Uterus (tissue), 4 donors: ENCODE measurements around the gene SDSL. TPM values are rescaled to one million over a fixed set of nuclear protein-coding genes. Genes with fewer than 3 reads are reported as not detected.

Source experiments
- DNase-seq, 2 donors: peaks; one replicate each; pipeline ENCODE4 v3.0.0-alpha.2; 2019 to 2020
- H3K27ac ChIP-seq, 2 donors: fragments of 200-600 bp; sonication (generic); 1 replicate in 1 of 2; 2 replicates in 1 of 2; pipeline ENCODE4 v1.5.1; 2016 to 2018
- H3K27me3 ChIP-seq, 2 donors: fragments of 200-600 bp; sonication (generic); one replicate each; pipeline ENCODE4 v1.5.1; 2018 to 2019; ENCODE audit warnings: control low read depth in 1 of 2
- H3K36me3 ChIP-seq, 2 donors: fragments of 200-600 bp; sonication (generic); one replicate each; pipeline ENCODE4 v1.5.1; 2019; ENCODE audit warnings: control low read depth in 1 of 2
- H3K4me1 ChIP-seq, 2 donors: fragments of 200-600 bp; sonication (generic); one replicate each; pipeline ENCODE4 v1.5.1; 2018 to 2019; ENCODE audit warnings: control low read depth in 1 of 2
- H3K4me3 ChIP-seq, 2 donors: fragments of 200-600 bp; sonication (generic); 1 replicate in 1 of 2; 2 replicates in 1 of 2; pipeline ENCODE4 v1.5.1; 2018 to 2019; ENCODE audit warnings: mild to moderate bottlenecking in 1 of 2
- H3K9me3 ChIP-seq, 2 donors: fragments of 200-600 bp; sonication (generic); one replicate each; pipeline ENCODE4 v1.5.1; 2019; ENCODE audit warnings: control low read depth in 1 of 2
- CTCF ChIP-seq, 4 experiments: fragments of 200-600 bp in 2 of 4; fragments of 450-650 bp in 2 of 4; sonication (generic) in 2 of 4; IDR thresholded peaks; one replicate each; pipeline ENCODE4 v1.5.1; 2016 to 2019; ENCODE audit warnings: antibody characterized with exemption in 4 of 4, mild to moderate bottlenecking in 2 of 4, moderate library complexity in 1 of 4
- POLR2A ChIP-seq, 2 donors: fragments of 450-650 bp; IDR thresholded peaks; one replicate each; pipeline ENCODE4 v1.6.1; 2016; ENCODE audit warnings: antibody characterized with exemption in 2 of 2, mild to moderate bottlenecking in 1 of 2, moderate library complexity in 1 of 2
- intact Hi-C: fragments of 100-400 bp; cut with DNase I; formaldehyde crosslinking; loops from one replicate; pipeline ENCODE4 v1.15.1; 2023; ENCODE audit warnings: low total_unique reads
- total RNA-seq, 4 donors: library from RNA; depleted of rRNA in 3 of 4; stranded (reverse); fragments of >200 nt in 3 of 4; gene quantifications; one replicate each; pipeline versions ENCODE4 v1.1.0 to v1.2.4, GENCODE V29; 2014 to 2023
- donor health status: DM: yes; HTN: yes; CAD: no.

The SDSL gene
- total RNA-seq, 4 donors from 2014 or later, result 0.26 to 3.0 (median 0.61) TPM; not detected in 1

- Histone ChIP-seq H3K9me3 (no peaks in the 10 kb centered on the region), H3K27me3 (no peaks in the 10 kb centered on the region), H3K4me3 (no peak overlapping the region), H3K4me1 (no peaks in the 10 kb centered on the region), H3K36me3 (no peaks in the 10 kb centered on the region), H3K27ac (no peak overlapping the region)
- no peak for DNase-seq
- TF ChIP-seq POLR2A (IDR thresholded peaks at IDR 0.05), result no peak
- intact Hi-C loops, result no loop called here
Measured at GRCh38 chr12:113396200-113396599, 26.0 kb upstream of the SDSL start.

GRCh38 chr12:113396828-113397496 lies 25.2 kb upstream of the SDSL start:
- Histone ChIP-seq H3K4me1 (no peaks in the 10 kb centered on the region), H3K27me3 (no peaks in the 10 kb centered on the region), H3K4me3 (no peak overlapping the region), H3K36me3 (no peaks in the 10 kb centered on the region), H3K9me3 (no peaks in the 10 kb centered on the region), H3K27ac (no peak overlapping the region)
- TF ChIP-seq CTCF (IDR thresholded peaks at IDR 0.05) (no peak), POLR2A (IDR thresholded peaks at IDR 0.05) (no peak)
- intact Hi-C loops, result no loop called here
- DNase-seq, result no peak

DNA sequence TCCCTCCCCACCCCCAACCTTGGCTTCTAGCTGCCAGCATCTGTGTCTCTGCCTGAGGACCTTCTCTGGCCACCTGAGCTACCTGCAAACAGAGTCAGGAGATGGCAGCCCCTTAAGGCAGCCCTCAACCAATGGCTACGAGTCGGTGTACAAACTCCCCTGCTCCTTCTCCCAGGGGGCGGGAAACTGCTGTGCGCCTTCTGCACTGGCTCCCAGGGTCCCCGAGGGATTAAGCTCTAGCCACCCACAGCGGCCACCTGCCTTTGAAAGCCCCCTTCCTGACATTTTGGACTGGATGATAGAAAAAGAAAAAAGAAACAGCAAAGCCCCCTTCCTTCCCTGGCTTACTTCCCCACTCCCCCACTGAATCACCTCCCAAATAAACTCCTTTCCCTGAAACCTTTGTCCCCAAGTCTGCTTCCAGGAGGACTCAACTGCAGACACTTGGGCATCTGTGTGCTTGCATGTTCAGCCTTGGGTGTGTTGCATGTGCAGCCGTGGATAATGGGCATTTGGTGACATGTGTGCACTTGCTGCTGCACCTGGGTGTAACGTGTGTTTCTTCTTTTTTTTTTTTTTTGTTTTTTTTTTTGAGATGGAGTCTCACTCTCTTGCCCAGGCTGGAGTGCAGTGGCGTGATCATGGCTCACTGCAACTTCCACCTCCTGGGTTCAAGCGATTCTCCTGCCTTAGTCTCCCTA lies 24.5 kb upstream of the SDSL start:
- H3K36me3 ChIP-seq, result no peaks in the 10 kb centered on the region
- H3K4me3 ChIP-seq, result no peak overlapping the region
- TF ChIP-seq POLR2A (IDR thresholded peaks at IDR 0.05) (no peak), CTCF (IDR thresholded peaks at IDR 0.05) (no peak)
- no peaks in the 10 kb centered on the region for H3K4me1 ChIP-seq
- intact Hi-C loops, result no loop called here
- no peak for DNase-seq
- H3K27ac ChIP-seq, result no peak overlapping the region
- H3K9me3 ChIP-seq, result no peaks in the 10 kb centered on the region
- no peaks in the 10 kb centered on the region for H3K27me3 ChIP-seq

DNA sequence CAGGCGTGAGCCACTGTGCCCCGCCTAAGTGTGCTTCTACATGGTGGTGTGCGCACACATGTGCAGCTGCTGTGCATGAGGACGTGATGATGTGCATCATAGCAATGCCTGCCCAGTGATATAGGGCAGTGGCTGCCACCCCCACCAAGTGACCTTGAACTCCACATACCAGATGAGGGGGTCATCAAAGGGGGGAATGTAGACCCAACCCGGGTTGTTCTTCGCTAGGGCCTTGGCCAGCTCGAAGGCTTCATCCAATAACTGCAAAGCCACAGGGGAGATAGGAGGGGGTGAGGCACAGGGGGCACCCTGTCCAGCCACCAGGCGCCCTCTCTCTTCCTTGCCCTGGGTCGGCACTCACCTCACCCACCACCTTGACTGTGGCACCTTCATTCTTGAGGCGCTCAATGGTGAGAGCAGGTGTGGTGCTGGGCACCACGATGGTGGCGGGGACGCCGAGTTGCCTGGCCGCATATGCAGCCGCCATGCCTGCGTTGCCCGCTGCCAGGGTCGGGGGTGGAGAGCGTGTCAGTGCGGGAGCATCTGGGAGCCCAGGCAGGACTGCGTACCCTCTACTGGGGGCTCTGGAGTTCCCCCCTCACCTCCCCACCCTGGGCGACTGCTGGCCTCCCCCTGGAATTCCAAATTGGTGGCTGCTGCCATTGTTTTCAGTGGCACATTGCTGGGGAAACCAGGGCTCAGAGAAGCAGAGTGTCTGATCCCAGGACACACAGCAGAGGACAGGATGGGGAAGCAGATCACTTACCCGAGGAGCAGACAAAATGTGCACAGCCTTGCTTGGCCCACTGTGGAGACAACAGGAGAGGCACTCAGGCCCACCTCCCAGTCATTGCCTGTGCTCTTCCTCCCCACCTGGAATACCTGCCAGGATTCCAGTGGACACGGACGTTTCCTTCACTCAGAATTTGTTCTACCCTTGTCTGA lies 23.6 kb upstream of the SDSL start:
- Histone ChIP-seq H3K27ac (no peak overlapping the region), H3K27me3 (no peaks in the 10 kb centered on the region), H3K9me3 (no peaks in the 10 kb centered on the region), H3K4me3 (no peak overlapping the region), H3K4me1 (no peaks in the 10 kb centered on the region), H3K36me3 (no peaks in the 10 kb centered on the region)
- TF ChIP-seq POLR2A (IDR thresholded peaks at IDR 0.05), result no peak
- TF ChIP-seq CTCF (IDR thresholded peaks at IDR 0.05), result no peak
- DNase-seq, result no peak
- intact Hi-C loops, result no loop called here

- no peak overlapping the region for H3K27ac ChIP-seq
- TF ChIP-seq POLR2A (IDR thresholded peaks at IDR 0.05), result no peak
- TF ChIP-seq CTCF (IDR thresholded peaks at IDR 0.05), result no peak
Measured at GRCh38 chr12:113399490-113399889, 22.7 kb upstream of the SDSL start.

More at GRCh38 chr12:113399490-113399889, 22.7 kb upstream of the SDSL start:
- H3K9me3 ChIP-seq, result no peaks in the 10 kb centered on the region
- no peaks in the 10 kb centered on the region for H3K27me3 ChIP-seq
- H3K4me3 ChIP-seq, result no peak overlapping the region
- no peaks in the 10 kb centered on the region for H3K4me1 ChIP-seq
- no peaks in the 10 kb centered on the region for H3K36me3 ChIP-seq
- intact Hi-C loops, result no loop called here
- no peak for DNase-seq
